ENCODE results near the gene BRIP1. TPM values are rescaled to one million over a fixed set of nuclear protein-coding genes. Genes with fewer than 3 reads are reported as not detected.

Gene BRIP1
- total RNA-seq, 1 experiment from 2014 or later, result 20.2 TPM

DNA sequence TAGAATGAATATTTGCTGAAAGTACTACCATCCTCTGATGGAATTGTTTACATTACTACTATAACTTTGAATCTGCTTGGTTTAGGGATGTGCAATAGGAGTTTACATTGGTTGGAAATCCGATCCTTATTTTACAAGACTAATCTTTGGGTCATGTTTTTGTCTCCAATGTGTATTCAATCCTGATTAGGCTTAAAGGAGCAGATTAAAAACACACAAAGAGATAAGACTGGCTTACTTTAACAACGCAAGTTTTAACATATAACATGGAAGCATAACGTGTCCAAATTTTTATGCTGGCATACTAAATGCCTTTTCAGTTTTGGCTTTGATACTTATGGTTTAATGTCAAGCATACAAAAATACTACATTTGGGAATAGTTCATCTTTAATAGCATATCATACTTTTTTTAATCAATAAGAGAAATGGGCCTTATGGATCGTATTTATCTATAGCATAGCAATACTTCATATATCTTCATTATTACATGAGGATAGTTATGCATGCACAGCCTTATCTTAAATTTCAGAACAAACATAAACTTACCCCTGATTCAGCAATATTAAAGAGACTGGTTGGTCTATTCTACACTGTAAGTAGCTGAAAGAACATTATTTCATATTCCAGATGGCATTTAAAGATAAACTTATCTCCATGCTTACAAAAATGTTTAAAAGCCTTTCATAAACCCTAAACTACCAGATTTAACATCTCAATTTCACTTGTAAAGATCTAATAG, 202.4 kb downstream of the BRIP1 start:
- Histone ChIP-seq H4K5ac (ENCODE audit: insufficient read length, low read depth, low read length) (no peak overlapping the region), H2BK15ac (ENCODE audit: low read depth, low read length) (no peak overlapping the region), H3K4ac (ENCODE audit: low read depth, low read length) (no peak overlapping the region), H2BK5ac (ENCODE audit: insufficient read length, low read length) (no peak overlapping the region), H3K79me1 (ENCODE audit: insufficient read depth, low read depth, low read length, poor library complexity, severe bottlenecking) (no peaks in the 10 kb centered on the region), H3K9ac (ENCODE audit: extremely low read depth, insufficient read length, low read length) (no peak overlapping the region), H3K23ac (ENCODE audit: insufficient read length, low read depth, low read length) (no peak overlapping the region), H2AFZ (ENCODE audit: low read length) (no peak overlapping the region), H4K91ac (ENCODE audit: insufficient read length, low read depth, low read length) (no peak overlapping the region), H4K20me1 (ENCODE audit: control insufficient read depth, insufficient read depth, insufficient read length) (no peaks in the 10 kb centered on the region), H3K79me2 (ENCODE audit: insufficient read depth, low read length) (no peaks in the 10 kb centered on the region), H3K23me2 (ENCODE audit: insufficient read length, low read depth, low read length, poor library complexity, severe bottlenecking) (no peaks in the 10 kb centered on the region), H3K9me3 (ENCODE audit: control insufficient read depth, low read depth, low read length) (no peaks in the 10 kb centered on the region), H3K27me3 (ENCODE audit: insufficient read depth, low read length) (no peaks in the 10 kb centered on the region), H3K4me1 (ENCODE audit: insufficient read depth, low read length) (no peaks in the 10 kb centered on the region), H2AK5ac (ENCODE audit: insufficient read length, low read length) (no peak overlapping the region), H3K27ac (ENCODE audit: insufficient read length, low read depth, low read length) (no peak overlapping the region), H3K14ac (ENCODE audit: insufficient read depth, low read length) (no peak overlapping the region), H4K8ac (replicated peaks; ENCODE audit: insufficient read length, low read depth, low read length) (no peak overlapping the region), H2BK12ac (ENCODE audit: insufficient read length, low read depth, low read length) (no peak overlapping the region), H2BK120ac (ENCODE audit: low read depth, low read length, poor library complexity, severe bottlenecking) (no peak overlapping the region), H3K56ac (ENCODE audit: insufficient read length, low read depth, low read length) (no peak overlapping the region), H3K4me2 (ENCODE audit: insufficient read depth, insufficient read length, low read length) (no peak overlapping the region), H3K18ac (ENCODE audit: insufficient read length, low read depth, low read length) (no peak overlapping the region), H3T11ph (ENCODE audit: low read length) (no peak overlapping the region), H2BK20ac (ENCODE audit: low read depth, low read length, poor library complexity, severe bottlenecking) (no peak overlapping the region)
- H3K27me3 Mint-ChIP-seq (ENCODE audit: low read depth), result no peaks in the 10 kb centered on the region
- H3K27ac Mint-ChIP-seq, result no peak overlapping the region
- no peaks in the 10 kb centered on the region for H3K36me3 Mint-ChIP-seq (ENCODE audit: insufficient read depth in 1 of 3, low read depth in 3 of 3)
- H3K9me3 Mint-ChIP-seq, result no peaks in the 10 kb centered on the region
- no CpG with 5 or more reads among the region's 4 CpGs for WGBS (ENCODE audit: extremely low coverage, insufficient read length, low lambda C conversion rate)
- H3K4me3 Mint-ChIP-seq, result no peak overlapping the region
- DNase-seq, result no peak
- no peaks in the 10 kb centered on the region for H3K4me1 Mint-ChIP-seq
- TF ChIP-seq, protein P1, sequence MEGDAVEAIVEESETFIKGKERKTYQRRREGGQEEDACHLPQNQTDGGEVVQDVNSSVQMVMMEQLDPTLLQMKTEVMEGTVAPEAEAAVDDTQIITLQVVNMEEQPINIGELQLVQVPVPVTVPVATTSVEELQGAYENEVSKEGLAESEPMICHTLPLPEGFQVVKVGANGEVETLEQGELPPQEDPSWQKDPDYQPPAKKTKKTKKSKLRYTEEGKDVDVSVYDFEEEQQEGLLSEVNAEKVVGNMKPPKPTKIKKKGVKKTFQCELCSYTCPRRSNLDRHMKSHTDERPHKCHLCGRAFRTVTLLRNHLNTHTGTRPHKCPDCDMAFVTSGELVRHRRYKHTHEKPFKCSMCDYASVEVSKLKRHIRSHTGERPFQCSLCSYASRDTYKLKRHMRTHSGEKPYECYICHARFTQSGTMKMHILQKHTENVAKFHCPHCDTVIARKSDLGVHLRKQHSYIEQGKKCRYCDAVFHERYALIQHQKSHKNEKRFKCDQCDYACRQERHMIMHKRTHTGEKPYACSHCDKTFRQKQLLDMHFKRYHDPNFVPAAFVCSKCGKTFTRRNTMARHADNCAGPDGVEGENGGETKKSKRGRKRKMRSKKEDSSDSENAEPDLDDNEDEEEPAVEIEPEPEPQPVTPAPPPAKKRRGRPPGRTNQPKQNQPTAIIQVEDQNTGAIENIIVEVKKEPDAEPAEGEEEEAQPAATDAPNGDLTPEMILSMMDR (conservative IDR thresholded peaks at IDR 0.05), result no peak
